HG02938 (cell line): ENCODE data around the gene NXPH1.

Source experiments
- ATAC-seq: cut with Tn5 transposase; IDR thresholded peaks from one replicate; pipeline ENCODE4 v1.9.1; 2021; ENCODE audit warnings: mild to moderate bottlenecking, moderate library complexity; ENCODE audit not compliant: unreplicated experiment

The NXPH1 gene

GRCh38 chr7:8435590-8436545 lies 2.5 kb downstream of the NXPH1 start:
- no peak for ATAC-seq

- ATAC-seq = peak; percentile 65
These were observed 3.6 kb downstream of the NXPH1 start for GRCh38 chr7:8436965-8437364.

- ATAC-seq = no peak
These were observed 4.2 kb downstream of the NXPH1 start for GRCh38 chr7:8437606-8438005.

- no peak for ATAC-seq
These were observed 7.3 kb downstream of the NXPH1 start for GRCh38 chr7:8440670-8441069.

GRCh38 chr7:8441106-8441965 lies 7.9 kb downstream of the NXPH1 start:
- ATAC-seq = no peak

GRCh38 chr7:8442051-8442813 lies 8.8 kb downstream of the NXPH1 start:
- no peak for ATAC-seq

GRCh38 chr7:8442814-8443304 lies 9.4 kb downstream of the NXPH1 start:
- ATAC-seq = no peak

- no peak for ATAC-seq
These were observed 10.4 kb downstream of the NXPH1 start for GRCh38 chr7:8443576-8444467.

GRCh38 chr7:8444468-8444769 lies 11.0 kb downstream of the NXPH1 start:
- no peak for ATAC-seq

GRCh38 chr7:8453535-8453934 lies 20.1 kb downstream of the NXPH1 start:
- no peak for ATAC-seq

GRCh38 chr7:8455426-8455825 lies 22.0 kb downstream of the NXPH1 start:
- no peak for ATAC-seq

- no peak for ATAC-seq
These were observed 28.9 kb downstream of the NXPH1 start for GRCh38 chr7:8462309-8462708.

- no peak for ATAC-seq
These were observed 31.9 kb downstream of the NXPH1 start for GRCh38 chr7:8465338-8465737.

GRCh38 chr7:8480527-8480926 lies 47.1 kb downstream of the NXPH1 start:
- no peak for ATAC-seq

- ATAC-seq = no peak
These were observed 47.7 kb downstream of the NXPH1 start for GRCh38 chr7:8481096-8481495.

- ATAC-seq = no peak
These were observed 48.5 kb downstream of the NXPH1 start for GRCh38 chr7:8481752-8482446.

- ATAC-seq = no peak
These were observed 57.1 kb downstream of the NXPH1 start for GRCh38 chr7:8490391-8491045.

GRCh38 chr7:8491106-8491505 lies 57.7 kb downstream of the NXPH1 start:
- no peak for ATAC-seq
